GM19438 (cell line): ENCODE data around the gene ZNF283.
"Not testable (repeated sequence)": the region's sequence is repeated elsewhere in the genome, so short reads cannot be mapped to it uniquely, and the experiment has no call there.

Experiments used
- ATAC-seq: cut with Tn5 transposase; IDR thresholded peaks from one replicate; pipeline ENCODE4 v1.9.1; 2021; ENCODE audit warnings: low read depth; ENCODE audit not compliant: unreplicated experiment

The ZNF283 gene

GRCh38 chr19:43798546-43799409 is 28.3 kb upstream of the ZNF283 start:
- ATAC-seq = no peak

GRCh38 chr19:43799502-43800142 is 27.5 kb upstream of the ZNF283 start:
- ATAC-seq = no peak

GRCh38 chr19:43802216-43802951 is 24.7 kb upstream of the ZNF283 start, which contains the start of gene LYPD5:
TSS of gene LYPD5 (minus strand) at chr19:43802447. CDS start at chr19:43802380, 67 bp downstream.
- ATAC-seq = no peak

GRCh38 chr19:43804432-43804831 is 22.7 kb upstream of the ZNF283 start:
- ATAC-seq = no peak

- ATAC-seq = not testable (repeated sequence)
These were observed 20.7 kb upstream of the ZNF283 start for GRCh38 chr19:43806401-43806800.

GRCh38 chr19:43806848-43807247 is 20.3 kb upstream of the ZNF283 start:
- ATAC-seq = no peak

GRCh38 chr19:43807651-43808050 is 19.5 kb upstream of the ZNF283 start:
- ATAC-seq = no peak

- ATAC-seq = no peak
These were observed 17.1 kb upstream of the ZNF283 start for GRCh38 chr19:43809762-43810696.

- ATAC-seq = no peak
These were observed 15.3 kb upstream of the ZNF283 start for GRCh38 chr19:43811837-43812236.

- no peak for ATAC-seq
These were observed 14.9 kb upstream of the ZNF283 start for GRCh38 chr19:43812259-43812658.

- no peak for ATAC-seq
These were observed 14.4 kb upstream of the ZNF283 start for GRCh38 chr19:43812688-43813087.

- ATAC-seq = no peak
These were observed 12.3 kb upstream of the ZNF283 start for GRCh38 chr19:43814663-43815352.

- ATAC-seq = not testable (repeated sequence)
These were observed 9.7 kb upstream of the ZNF283 start for GRCh38 chr19:43817454-43817853.

- ATAC-seq = no peak
These were observed 8.6 kb upstream of the ZNF283 start for GRCh38 chr19:43818500-43818899.

GRCh38 chr19:43820098-43820883 is 6.8 kb upstream of the ZNF283 start:
- ATAC-seq = no peak

- no peak for ATAC-seq
These were observed 6.3 kb upstream of the ZNF283 start for GRCh38 chr19:43820884-43821215.

- ATAC-seq = not testable (repeated sequence)
These were observed 3.3 kb upstream of the ZNF283 start for GRCh38 chr19:43823856-43824255.

GRCh38 chr19:43824572-43824971 is 2.5 kb upstream of the ZNF283 start:
- not testable (repeated sequence) for ATAC-seq

- ATAC-seq = no peak
These were observed 12.0 kb downstream of the ZNF283 start for GRCh38 chr19:43839139-43839538.
